ENCODE measurements around the gene EFHC1. TPM values are rescaled to one million over a fixed set of nuclear protein-coding genes. Genes with fewer than 3 reads are reported as not detected.

The EFHC1 gene
- total RNA-seq, 4 donors from 2014 or later, result 30.6 to 45.6 (median 37.7) TPM

- H3K9me3 ChIP-seq, result no peaks in the 10 kb centered on the region
- TF ChIP-seq EP300 (IDR thresholded peaks at IDR 0.05) (no peak), POLR2A (IDR thresholded peaks at IDR 0.05) (no peak), CTCF (IDR thresholded peaks at IDR 0.05) (no peak)
- WGBS, 2 donors, result 84 to 87% methylated on average over 2 of the region's 2 CpGs
Observed at GRCh38 chr6:52496631-52497030, 76.5 kb downstream of the EFHC1 start.

GRCh38 chr6:52497652-52498408 is 77.7 kb downstream of the EFHC1 start:
- Histone ChIP-seq H3K4me3 (no peak overlapping the region), H3K27me3 (no peaks in the 10 kb centered on the region), H3K36me3 (peaks cover 0 to 37% (median 0%) of the 10 kb centered on the region in 3 donors), H3K4me1 (peaks cover 0 to 9% (median 0%) of the 10 kb centered on the region in 4 donors), H3K9me3 (no peaks in the 10 kb centered on the region), H3K27ac (peak overlapping the region in 3 of 4 donors; percentile 18 to 64 (median 57))
- TF ChIP-seq POLR2A (IDR thresholded peaks at IDR 0.05) (no peak), CTCF (IDR thresholded peaks at IDR 0.05) (no peak), EP300 (IDR thresholded peaks at IDR 0.05) (peak in 1 of 2 donors; percentile 25)
- peak; percentile 46 to 54 for DNase-seq (ENCODE audit: low spot score in 2 of 2)
- 66 to 72% methylated on average over 14 of the region's 14 CpGs for WGBS, 2 donors

More at GRCh38 chr6:52496631-52497030, 76.5 kb downstream of the EFHC1 start:
- peaks cover 0 to 25% (median 0%) of the 10 kb centered on the region in 3 donors for H3K36me3 ChIP-seq
- peaks cover 0 to 9% (median 0%) of the 10 kb centered on the region in 4 donors for H3K4me1 ChIP-seq
- no peak for DNase-seq (ENCODE audit: low spot score in 2 of 2)
- H3K27me3 ChIP-seq, result no peaks in the 10 kb centered on the region
- H3K4me3 ChIP-seq, result no peak overlapping the region
- H3K27ac ChIP-seq, result peak overlapping the region in 1 of 4 donors; percentile 27

GRCh38 chr6:52498538-52499017 is 78.4 kb downstream of the EFHC1 start:
- Histone ChIP-seq H3K27ac (peak overlapping the region in 3 of 4 donors; percentile 32 to 64 (median 57)), H3K27me3 (no peaks in the 10 kb centered on the region)

GRCh38 chr6:52499026-52499425 is 78.9 kb downstream of the EFHC1 start:
- WGBS, 2 donors, result 39 to 54% methylated on average over 1 of the region's 1 CpG
- Histone ChIP-seq H3K4me1 (peaks cover 0 to 20% (median 10%) of the 10 kb centered on the region in 4 donors), H3K4me3 (no peak overlapping the region), H3K27ac (peak overlapping the region in 3 of 4 donors; percentile 32 to 64 (median 57)), H3K36me3 (peaks cover 0 to 45% (median 0%) of the 10 kb centered on the region in 3 donors), H3K27me3 (no peaks in the 10 kb centered on the region), H3K9me3 (no peaks in the 10 kb centered on the region)
- TF ChIP-seq POLR2A (IDR thresholded peaks at IDR 0.05) (no peak), CTCF (IDR thresholded peaks at IDR 0.05) (no peak), EP300 (IDR thresholded peaks at IDR 0.05) (no peak)
- no peak for DNase-seq (ENCODE audit: low spot score in 2 of 2)

More at GRCh38 chr6:52498538-52499017, 78.4 kb downstream of the EFHC1 start:
- 85 to 87% methylated on average over 11 of the region's 11 CpGs for WGBS, 2 donors
- peaks cover 0 to 15% (median 5%) of the 10 kb centered on the region in 4 donors for H3K4me1 ChIP-seq
- no peak for DNase-seq (ENCODE audit: low spot score in 2 of 2)
- no peaks in the 10 kb centered on the region for H3K9me3 ChIP-seq
- H3K36me3 ChIP-seq, result peaks cover 0 to 44% (median 0%) of the 10 kb centered on the region in 3 donors
- TF ChIP-seq POLR2A (IDR thresholded peaks at IDR 0.05), result no peak
- no peak for TF ChIP-seq EP300 (IDR thresholded peaks at IDR 0.05)
- no peak for TF ChIP-seq CTCF (IDR thresholded peaks at IDR 0.05)
- no peak overlapping the region for H3K4me3 ChIP-seq

GRCh38 chr6:52499681-52500236 is 79.6 kb downstream of the EFHC1 start:
- peaks cover 0 to 27% (median 17%) of the 10 kb centered on the region in 4 donors for H3K4me1 ChIP-seq
- WGBS, 2 donors, result 89 to 92% methylated on average over 11 of the region's 11 CpGs

More at GRCh38 chr6:52499681-52500236, 79.6 kb downstream of the EFHC1 start:
- Histone ChIP-seq H3K4me3 (no peak overlapping the region), H3K36me3 (peaks cover 0 to 45% (median 0%) of the 10 kb centered on the region in 3 donors), H3K27ac (peak overlapping the region in 2 of 4 donors; percentile 11 to 57), H3K27me3 (no peaks in the 10 kb centered on the region), H3K9me3 (no peaks in the 10 kb centered on the region)
- TF ChIP-seq POLR2A (IDR thresholded peaks at IDR 0.05) (no peak), EP300 (IDR thresholded peaks at IDR 0.05) (no peak), CTCF (IDR thresholded peaks at IDR 0.05) (no peak)
- DNase-seq (ENCODE audit: low spot score in 2 of 2), result no peak
